GM15510 (cell line): Measurements from ENCODE around the gene ARHGEF26.

Experiments used
- POLR2A ChIP-seq: IDR thresholded peaks from 3 replicates; pipeline ENCODE4 v1.6.1; 2011; ENCODE audit warnings: borderline replicate concordance; ENCODE audit not compliant: insufficient read length; ENCODE audit errors: extremely low read depth

Gene ARHGEF26, protein sequence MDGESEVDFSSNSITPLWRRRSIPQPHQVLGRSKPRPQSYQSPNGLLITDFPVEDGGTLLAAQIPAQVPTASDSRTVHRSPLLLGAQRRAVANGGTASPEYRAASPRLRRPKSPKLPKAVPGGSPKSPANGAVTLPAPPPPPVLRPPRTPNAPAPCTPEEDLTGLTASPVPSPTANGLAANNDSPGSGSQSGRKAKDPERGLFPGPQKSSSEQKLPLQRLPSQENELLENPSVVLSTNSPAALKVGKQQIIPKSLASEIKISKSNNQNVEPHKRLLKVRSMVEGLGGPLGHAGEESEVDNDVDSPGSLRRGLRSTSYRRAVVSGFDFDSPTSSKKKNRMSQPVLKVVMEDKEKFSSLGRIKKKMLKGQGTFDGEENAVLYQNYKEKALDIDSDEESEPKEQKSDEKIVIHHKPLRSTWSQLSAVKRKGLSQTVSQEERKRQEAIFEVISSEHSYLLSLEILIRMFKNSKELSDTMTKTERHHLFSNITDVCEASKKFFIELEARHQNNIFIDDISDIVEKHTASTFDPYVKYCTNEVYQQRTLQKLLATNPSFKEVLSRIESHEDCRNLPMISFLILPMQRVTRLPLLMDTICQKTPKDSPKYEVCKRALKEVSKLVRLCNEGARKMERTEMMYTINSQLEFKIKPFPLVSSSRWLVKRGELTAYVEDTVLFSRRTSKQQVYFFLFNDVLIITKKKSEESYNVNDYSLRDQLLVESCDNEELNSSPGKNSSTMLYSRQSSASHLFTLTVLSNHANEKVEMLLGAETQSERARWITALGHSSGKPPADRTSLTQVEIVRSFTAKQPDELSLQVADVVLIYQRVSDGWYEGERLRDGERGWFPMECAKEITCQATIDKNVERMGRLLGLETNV

DNA sequence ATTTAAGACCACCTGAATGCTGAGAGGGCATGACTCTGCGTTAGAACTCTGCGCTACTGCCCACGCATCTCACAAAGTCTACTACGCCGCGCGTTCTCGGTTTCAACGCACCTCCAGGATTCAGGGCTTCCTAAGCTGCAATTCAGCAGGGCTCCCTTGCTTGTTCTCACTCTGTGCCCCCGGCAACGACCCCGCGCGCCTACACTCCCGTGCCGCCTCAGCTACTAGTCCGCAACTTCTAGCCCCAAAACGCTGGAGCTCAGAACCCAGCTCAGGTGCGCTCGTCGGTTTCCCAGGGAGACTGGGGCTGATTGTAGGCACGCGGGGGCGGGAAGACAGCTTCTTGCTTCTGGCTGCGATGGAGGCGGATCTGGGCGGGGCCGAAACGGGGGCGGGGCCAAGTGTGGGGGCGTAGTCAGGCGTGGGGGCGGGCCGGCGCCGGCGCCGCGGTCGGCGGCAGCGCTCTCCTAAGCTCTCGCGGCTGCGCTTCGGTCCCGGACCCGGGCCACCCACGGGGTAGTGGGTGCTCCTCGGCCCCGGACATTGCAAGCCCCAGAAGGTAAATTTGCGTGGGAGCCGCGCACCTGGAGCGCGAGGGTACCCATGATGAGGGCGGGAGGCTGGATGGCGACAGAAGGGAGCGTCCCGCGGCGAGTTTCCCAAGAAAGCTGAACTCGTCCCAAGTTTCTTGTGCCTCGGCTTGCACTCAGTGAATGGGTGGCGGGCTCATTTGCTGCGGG, at the start of gene ARHGEF26:
ARHGEF26 (plus strand) TSS at position 430 of the 740 bp plus-strand sequence. CDS start 603 bp downstream, outside the sequence.
- TF ChIP-seq POLR2A: no peak

DNA sequence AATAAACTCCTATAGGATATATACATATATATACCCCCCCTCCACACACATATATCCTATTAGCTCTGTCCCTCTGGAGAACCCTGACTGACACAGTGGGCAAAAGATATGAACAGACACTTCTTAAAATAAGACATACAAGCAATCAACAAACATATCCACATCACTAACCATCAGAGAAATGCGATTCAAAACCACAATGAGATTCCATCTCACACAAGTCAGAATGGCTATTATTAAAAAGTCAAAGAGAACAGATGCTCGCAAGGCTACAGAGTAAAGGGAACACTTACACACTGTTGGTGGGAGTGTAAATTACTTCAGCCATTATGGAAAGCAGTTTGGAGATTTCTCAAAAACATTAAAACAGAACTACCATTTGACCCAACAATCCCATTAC, 46.2 kb upstream of the ARHGEF26 start:
- TF ChIP-seq POLR2A: no peak

GRCh38 chr3:154078672-154079071, 42.5 kb upstream of the ARHGEF26 start:
- no peak for TF ChIP-seq POLR2A

DNA sequence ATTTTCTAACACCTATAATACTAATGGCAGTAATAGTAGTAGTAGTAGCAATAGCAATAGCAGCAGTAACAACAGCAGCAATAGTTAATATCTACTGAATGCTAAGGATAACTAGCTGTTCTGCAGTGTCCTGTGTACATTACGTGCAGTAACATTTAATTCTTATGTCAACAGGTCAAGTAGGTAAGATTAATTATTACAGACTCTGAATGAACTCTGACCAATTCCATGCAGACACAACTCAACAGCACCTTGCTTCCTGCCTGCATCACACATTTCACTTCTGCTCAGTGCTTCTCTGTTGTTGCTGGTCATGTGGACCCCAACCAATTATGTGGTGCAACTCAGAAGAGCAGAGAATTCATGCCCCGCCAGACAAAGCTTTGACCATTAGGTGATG, 39.9 kb upstream of the ARHGEF26 start:
- no peak for TF ChIP-seq POLR2A

GRCh38 chr3:154085071-154085470, 36.1 kb upstream of the ARHGEF26 start:
- no peak for TF ChIP-seq POLR2A

- no peak for TF ChIP-seq POLR2A
Observed at GRCh38 chr3:154085799-154086198, 35.4 kb upstream of the ARHGEF26 start.

GRCh38 chr3:154086286-154086685, 34.9 kb upstream of the ARHGEF26 start:
- TF ChIP-seq POLR2A: no peak

- TF ChIP-seq POLR2A: no peak
Observed at GRCh38 chr3:154089421-154090420, 31.5 kb upstream of the ARHGEF26 start.

DNA sequence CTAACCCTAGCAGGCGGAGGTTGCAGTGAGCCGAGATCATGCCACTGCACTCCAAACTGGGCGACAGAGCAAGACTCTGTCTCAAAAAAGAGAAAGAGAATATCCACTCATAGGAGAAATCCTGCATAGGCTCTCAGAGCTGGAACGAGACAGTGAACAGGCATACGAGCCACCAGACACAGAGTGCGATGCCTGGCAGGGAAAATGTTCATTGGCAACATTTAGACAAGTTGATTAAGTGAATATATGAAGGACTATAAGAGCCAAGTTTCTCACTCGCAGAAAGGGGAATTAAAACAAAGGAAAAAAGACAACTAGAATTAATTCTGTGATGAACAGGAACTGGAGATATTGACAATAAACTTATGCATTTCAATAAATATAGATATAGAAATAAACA, 27.1 kb upstream of the ARHGEF26 start:
- no peak for TF ChIP-seq POLR2A

DNA sequence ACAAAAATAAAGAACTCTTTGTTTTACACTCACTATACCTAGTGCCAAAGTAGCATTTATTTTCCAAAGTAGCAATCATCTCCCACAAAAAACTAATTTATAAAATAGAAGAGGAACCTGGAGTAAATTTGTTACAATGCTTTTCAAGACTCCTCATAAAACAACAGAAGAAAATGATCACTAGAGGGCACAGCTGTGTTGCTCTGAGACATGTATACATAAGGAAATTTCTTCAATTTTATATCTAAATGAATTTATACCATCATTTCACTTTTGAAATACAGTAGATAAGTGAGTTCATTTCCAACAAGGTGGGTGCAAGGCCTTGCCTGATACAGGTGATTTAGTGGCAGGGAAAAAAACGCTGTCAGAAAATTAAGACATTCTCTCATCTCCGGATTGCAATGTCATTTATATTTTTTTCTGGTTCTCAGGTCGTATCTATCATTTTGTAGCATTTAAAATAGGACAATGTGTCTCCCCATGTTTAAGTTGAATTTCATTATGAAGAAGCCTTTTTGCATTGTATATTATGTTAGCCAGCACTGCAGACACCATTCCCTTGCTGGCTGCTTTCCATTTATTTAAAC, 25.3 kb upstream of the ARHGEF26 start:
- no peak for TF ChIP-seq POLR2A

- TF ChIP-seq POLR2A: no peak
Observed at GRCh38 chr3:154098376-154098775, 22.8 kb upstream of the ARHGEF26 start.

DNA sequence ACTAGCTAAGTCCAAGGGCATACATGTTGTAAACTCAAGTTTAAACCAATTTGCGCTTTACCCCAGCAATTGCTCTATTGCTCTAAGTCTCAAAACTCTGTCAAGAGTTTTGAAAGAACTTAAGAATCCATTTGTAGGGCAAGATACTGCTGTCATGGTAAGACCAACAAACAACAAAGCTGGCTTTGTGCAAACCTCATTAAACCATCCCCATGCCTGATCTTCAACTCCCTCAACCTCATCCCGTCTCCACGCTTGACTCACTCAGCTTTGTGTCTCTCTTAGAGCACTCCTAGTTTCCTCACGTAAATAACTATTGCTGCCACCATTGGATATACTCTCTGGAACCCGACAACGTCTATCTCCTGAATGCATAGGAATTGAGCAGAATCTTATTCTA, 20.6 kb upstream of the ARHGEF26 start:
- no peak for TF ChIP-seq POLR2A

DNA sequence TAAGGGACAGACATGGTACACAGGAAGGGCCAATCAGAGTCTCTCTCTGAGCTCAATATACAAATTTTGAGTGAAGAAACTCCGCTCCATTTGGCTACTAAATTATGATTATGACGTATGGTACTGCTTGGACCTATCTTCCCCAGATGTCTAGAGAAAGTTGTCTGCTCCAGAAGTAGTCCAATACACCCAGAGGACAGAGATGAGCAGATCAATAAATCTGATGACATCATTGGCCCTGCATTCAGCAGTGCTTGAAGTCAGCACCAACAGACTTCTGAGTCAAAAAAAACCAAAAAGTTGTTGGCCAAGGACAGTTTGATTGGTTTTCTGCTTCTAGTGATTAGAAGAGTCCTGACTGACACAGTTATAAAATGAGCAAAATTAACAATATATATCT, 19.9 kb upstream of the ARHGEF26 start:
- no peak for TF ChIP-seq POLR2A
